Right renal pelvis (tissue), 4 donors: ENCODE measurements around the gene HSH2D. TPM values are rescaled to one million over a fixed set of nuclear protein-coding genes. Genes with fewer than 3 reads are reported as not detected.
"Not testable (repeated sequence)": the region's sequence is repeated elsewhere in the genome, so short reads cannot be mapped to it uniquely, and the experiment has no call there.

Experiments used
- DNase-seq, 4 donors: peaks; one replicate each; pipeline ENCODE4 v3.0.0-alpha.2; 2013; ENCODE audit warnings: low read depth in 4 of 4, low spot score in 3 of 4, missing footprints in 1 of 4
- polyA plus RNA-seq, 4 donors: library from polyadenylated mRNA; unstranded; fragments of 120-200 nt; gene quantifications; one replicate each; pipeline ENCODE4 v1.2.1, GENCODE V29; 2013; ENCODE audit not compliant: insufficient read length in 4 of 4

Gene HSH2D
- polyA plus RNA-seq, 4 donors = 0.30 to 0.95 (median 0.44) TPM

DNA sequence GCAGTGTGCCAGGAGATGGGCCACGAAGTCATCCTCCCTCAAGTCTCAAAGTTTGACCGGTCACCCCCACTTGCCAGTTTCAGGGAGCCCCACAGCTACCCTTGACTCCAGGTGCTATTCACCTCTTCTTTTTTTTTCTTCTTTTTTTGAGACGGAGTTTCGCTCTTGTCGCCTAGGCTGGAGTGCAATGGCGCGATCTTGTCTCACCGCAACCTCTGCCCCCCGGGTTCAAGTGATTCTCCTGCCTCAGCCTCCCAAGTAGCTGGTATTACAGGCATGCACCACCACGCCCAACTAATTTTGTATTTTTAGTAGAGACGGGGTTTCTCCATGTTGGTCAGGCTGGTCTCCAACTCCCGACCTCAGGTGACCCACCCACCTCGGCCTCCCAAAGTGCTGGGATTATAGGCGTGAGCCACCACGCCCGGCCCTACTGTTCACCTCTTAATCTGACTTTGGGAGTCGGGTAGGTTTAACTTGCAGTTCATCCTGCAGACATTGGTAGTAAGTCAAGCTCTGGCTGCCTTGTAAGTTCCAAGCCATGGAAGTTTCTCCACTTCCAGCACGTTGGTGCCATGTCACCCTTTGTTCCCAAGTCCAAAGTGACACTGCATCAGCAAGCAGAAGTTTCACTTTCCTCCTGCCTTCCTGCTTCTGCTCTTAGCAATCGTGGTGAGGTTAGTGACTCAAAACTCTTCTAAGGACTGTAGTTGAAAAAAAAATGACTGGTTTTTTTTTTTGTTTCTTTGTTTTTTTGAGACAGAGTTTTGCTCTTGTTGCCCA, 24.2 kb upstream of the HSH2D start:
- not testable (repeated sequence) for DNase-seq

DNA sequence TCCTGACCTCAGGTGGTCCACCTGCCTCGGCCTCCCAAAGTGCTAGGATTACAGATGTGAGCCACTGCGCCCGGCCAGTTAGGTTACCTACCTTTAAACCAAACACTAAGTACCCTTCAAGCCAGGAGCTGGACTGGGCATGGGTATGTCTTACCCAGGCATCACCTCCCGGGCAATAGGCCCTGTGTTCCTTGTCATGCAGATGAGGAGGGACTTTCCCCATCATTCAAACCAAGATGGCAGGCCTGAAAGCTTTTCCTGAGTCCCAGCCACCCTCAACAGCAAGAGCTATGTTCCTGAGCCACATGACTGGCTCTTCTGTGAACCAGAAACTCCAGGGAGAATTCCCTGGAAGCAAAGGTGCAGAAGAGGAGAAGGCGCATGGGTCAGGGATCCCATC, 22.3 kb upstream of the HSH2D start:
- DNase-seq = no peak

DNA sequence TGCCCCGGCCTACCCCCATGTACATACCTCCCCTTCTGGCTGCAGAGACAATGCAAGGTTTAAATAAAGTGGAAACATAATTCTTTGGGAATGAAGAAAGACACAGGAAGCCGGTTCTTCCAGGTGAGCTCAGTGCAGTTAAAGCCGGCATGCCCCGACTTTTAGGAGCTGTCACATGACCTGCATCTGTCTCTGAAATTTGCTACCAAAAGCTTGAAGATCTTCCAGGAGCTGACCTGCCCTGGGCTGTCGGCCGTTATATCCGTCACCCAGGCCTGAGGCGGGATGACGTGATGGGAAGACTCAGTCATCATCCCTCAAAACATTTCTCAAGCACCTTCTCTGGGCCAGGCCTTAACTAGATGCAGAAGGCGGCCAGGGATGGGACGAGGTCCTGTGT, 21.5 kb upstream of the HSH2D start:
- no peak for DNase-seq

DNA sequence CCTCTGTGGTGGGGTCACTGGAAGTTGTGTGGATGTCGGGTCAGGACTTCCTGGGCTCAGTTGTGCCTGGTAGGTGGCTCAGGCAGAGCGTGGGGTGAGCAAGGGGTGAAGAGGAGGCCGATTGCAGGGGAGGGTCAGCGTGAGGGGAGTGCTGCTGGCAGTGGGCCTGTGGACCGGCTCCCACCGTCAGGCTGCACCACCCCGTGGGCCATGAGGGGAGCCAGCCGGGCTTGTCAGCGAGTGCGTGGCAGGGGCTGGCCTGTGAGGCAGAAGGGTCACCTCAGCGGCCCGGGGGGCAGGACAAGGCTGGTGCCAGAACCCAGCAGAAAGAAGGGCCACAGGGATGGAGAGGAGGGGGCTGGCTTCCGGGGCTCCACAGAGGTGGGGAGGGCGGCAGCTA, 18.5 kb upstream of the HSH2D start:
- DNase-seq = no peak

DNA sequence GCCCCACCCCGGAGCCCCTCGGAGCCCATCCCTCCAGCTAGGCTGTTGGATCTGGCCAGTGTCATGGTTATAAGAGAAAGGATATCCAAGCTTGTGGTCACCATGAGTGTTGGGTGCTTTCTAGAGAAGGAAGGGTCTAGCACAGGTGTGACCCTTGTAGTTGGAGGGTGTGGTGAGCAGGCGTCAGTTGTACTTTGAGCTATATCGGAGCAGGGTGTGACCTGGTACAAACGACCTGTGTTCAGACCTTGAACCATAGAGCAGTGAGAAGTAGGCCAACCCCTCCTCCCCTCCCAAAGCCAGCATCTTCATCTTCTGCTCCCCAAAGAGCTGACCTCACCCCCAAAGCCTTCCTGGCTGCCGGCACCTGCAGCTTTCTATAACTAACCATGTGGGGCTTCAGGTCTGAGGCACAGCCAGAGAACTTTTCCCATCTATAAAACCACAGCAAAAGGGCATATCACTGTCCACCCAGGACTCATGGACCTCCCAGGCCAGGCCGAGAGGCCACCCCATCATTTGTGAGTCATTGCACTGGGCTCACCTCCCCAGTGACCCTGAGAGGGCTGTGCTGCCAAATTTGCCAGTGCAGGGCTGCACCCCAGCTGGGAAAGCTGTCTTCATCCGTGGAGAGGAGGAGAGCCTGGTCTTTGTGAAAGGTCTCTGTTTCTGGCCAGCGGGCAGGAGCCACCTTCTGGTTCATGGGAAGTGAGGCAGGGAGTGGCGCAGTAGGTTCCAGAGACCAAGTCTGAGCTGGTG, 17.6 kb upstream of the HSH2D start:
- DNase-seq = no peak

DNA sequence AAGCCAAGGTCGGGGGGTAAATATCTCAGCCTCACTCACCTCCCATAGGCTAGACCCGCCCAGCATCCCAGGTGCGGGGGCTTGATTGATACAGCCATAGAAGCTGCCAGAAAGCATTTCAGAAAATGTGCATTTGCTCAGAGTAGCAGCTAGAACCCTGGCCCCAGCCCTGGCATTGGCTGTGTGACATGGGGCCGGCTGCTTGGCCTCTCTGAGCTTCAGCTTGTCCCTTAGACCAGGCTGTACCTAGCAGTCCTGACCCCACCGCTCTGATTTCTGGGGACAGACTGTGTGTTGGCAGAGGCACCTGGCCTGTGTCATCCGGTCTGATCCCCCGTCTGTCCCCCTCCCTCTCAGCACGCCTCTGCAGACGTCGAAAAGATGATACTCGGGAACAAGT, 16.4 kb upstream of the HSH2D start:
- DNase-seq = no peak

DNA sequence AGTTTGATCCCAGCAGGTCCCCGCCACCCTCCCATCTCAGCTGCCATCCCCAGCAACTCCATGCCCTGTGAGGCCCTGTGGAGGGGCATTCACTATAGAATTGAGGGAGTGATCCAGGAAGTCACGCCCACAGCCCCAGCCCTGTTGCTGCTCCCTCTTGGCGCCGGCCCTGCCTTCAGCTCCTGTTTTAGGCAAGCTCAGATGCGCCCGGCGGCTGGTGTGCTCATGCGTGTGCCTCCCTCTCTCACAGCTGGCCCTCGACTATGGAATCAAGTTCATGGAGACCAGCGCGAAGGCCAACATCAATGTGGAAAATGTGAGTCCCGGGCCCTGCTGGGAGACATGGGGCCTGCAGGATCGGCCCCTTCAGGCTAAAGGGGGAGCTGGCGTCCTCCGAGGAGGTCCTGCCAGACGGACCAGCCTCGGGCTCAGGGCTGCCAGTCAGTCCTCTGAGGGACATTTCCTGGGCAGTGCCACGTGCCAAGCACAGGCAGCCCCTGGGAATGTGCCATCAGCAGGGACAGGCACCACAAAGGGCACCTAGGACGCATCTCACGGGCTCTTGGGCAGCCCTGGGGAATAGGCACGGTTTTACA, 15.6 kb upstream of the HSH2D start:
- no peak for DNase-seq

DNA sequence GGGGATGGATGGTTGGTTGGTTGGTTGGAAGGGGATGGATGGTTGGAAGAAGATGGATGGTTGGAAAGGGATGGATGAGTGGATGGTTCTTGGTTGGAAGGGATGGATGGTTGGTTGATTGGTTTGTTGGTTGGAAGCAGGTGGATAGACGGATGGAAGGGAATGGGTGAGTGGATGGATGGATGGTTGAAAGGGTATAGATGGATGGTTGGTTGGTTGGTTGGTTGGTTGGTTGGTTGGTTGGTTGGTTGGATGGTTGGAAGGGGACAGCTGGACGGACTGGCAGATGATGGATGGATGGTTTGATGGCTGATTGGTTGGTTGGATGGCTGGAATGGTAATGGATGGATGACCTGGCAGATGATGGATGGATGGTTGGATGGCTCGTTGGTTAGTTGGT, 11.8 kb upstream of the HSH2D start:
- no peak for DNase-seq

DNA sequence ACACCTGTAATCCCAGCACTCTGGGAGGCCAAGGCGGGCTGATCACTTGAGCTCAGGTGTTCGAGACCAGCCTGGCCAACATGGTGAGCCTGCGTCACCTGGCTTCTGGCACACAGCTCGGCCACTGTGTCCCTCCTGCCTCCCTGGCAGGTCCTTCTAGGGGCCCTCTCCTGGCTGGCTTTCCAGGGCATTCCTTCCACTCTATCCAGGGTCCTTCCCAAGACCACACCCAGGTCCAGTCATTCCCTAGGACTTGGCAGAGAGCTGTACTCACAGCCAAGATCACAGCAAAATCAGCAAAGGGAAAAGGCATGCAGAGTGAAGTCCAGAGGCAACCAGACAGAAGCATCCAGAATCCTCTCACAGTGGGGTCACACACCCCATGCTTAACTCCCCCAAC, 9.7 kb upstream of the HSH2D start:
- DNase-seq = no peak

DNA sequence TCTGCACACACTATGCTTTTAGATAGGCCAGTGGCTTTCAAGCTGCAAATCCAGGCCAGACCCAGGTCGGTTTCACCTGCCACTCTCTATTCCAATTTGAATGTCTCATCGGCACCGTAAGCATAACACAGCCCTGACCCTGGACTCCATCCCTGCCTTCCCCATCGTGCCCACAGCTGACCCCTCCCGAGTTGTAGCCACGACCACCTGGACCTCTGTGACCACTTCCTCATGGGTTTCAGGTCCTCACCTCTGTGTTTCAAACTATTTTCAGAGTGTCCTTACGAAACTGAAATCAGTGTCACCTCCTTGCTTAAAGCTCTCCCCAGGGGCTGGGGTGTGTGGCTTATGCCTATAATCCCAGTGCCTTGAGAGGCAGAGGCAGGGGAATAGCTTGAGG, 9.0 kb upstream of the HSH2D start:
- no peak for DNase-seq

DNA sequence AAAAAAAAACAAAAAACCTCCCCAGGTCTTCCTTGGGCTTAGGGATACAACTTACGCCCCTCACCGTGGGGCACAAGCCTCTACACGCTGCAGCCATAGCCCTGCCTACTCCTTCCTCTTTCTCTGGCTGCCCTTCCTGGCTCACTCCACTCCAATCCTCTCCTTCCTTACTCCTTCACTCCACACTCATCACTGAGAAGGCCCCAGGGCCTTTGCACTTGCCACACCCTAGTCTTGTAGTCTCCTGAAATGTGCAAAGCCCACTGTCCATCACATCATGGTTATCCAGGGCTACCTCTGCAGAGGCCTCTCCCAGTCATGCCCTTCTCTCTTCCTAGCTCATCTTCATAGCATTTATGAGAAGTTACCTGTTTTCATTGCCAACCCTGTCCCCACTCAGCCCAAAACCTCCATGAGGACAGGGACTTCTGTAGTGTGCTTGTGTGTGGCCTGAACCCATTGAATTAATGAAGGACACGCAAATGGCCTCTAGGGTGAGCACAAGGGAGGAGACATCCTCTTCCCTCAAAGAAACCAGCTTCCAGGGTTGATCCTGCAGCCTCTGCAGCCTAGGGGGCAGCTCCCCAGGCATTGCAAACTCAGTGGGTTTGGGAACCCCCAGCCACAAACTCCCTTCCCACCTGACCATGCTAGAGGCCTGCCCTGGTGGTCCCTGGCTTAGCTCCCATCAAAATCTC, 7.9 kb upstream of the HSH2D start:
- no peak for DNase-seq

DNA sequence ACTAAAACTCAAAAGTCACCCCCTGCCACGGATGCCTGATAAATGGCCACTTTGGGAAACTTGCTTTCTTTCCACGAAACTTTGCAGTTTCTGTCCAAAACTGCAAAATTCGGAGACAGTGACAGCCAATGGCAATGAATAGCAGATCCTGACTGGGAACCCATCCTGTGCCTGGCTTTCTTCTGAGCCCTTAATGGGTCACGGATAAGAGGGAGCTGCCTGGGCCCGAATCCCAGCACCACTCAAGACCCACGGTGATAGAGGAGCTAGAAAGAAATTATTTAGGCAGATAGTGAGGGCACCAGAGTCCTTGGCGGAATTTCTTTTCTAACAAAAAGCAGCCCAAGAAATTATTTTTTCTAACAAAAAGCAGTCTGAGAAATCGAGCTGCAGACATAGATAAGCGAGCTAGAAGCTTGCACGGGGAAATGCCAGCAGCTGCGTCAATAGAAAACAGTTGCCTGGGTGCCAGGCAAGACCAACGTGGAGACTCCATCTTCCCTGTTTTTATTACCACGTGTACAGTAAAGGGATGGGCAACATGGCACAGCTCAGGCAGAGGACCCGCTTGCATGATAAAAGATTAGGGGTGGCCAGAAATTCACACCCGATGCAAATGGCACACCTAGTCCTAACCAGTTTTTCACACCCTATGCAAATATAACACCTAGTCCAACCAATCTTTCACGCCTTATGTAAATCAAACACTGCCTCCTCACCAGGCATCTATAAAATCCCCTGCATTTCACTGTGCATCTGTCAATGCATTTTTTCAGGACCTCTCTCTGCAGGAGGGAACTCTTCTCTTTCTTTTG, 7.1 kb upstream of the HSH2D start:
- DNase-seq = no peak

DNA sequence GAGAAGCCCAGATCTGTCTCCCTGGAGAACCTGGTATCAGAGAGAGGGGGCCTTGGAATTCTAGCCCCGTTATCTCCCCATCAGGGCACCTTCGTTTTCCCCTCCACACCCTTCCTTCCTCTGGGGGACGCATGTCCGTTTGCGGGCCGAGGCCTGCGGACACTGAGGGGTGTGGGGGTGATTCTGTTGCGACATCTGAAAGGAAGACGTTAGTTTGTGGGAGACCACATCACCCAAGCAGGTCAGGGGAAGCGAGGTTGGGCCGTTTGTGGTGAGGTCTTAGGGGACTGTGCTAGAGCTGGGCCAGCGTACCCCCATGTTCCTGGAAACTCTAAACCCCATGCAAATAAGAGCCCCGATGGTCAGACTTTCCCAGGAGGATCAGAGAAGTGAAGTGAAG, 3.7 kb upstream of the HSH2D start:
- no peak for DNase-seq

DNA sequence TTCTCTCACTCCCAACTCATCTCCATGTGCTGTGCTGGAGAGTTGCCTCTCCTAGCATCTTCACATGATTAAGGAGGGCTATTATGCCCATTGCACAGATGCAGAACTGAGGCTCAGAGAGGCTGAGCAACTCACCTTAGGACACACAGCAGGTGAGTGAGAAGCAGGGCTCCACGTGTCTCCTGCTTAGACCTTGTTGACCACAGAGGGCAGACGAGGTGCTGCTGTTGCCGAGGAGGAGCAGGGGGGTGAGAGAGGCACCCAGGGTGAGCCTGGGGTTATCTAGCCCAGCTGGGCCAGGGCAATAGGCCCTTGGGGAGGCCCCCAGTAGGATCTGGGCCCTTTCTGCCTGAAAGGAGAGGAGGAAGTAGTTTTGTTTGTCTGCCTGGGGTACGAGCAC, 2.4 kb upstream of the HSH2D start:
- DNase-seq = no peak

DNA sequence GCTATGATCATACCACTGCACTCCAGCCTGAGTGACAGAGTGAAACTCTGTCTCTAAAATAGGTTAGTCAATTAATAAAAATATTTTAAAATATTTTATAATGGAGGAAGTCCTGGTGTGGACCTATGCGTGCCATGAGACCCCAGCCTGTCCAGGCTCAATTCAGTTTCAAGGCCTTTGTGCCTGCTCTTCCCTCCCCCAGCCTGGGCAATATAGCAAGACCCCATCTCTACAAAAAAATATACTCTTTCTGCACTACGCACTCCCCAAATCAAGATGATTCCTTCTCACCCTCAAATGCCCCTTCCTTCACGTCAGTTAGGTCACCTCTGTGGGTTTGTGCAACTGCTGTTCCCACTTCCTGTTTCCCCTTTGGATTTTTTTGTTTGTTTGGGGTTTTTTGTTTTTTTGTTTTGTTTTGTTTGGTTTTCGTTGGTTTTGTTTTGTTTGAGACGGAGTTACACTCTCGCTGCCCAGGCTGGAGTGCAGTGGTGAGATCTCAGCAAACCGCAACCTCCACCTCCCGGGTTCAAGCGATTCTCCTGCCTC, 1.4 kb upstream of the HSH2D start:
- DNase-seq = no peak

DNA sequence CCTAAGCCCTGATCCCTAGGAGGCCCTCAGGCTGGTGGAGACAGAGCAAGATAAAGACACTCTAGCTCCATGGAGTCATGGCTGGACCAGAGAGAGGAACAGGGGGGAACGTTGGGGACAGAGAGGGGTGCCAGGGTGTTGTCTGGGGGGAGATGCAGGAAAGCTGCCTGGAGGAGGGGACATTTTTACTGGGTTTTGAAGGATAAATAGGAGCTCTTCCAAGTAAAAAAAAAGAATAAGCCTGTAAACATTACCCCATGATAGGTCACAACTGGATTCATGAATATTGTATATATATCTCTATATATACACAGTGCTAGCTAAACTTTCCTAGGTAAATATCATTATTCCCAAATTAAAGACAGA, 714 bp downstream of the HSH2D start:
- DNase-seq = no peak

DNA sequence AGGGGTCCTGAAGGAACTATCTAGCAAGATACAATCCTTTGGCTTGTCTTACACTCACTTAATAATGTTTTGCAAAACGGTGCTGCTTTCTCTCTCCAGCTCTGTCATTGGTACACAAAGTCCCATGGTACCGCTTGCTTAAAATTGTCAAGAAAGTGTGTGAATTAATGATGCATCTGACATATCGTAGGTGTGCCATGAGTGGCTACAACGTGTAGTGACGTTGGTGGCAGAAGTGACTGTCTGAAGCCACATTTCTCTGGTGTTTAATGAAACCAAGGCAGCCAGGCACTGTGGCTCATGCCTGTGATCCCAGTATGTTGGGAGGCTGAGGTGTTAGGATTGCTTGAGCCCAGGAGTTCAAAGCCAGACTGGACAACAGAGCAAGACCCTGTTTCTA, 2.6 kb downstream of the HSH2D start:
- no peak for DNase-seq

DNA sequence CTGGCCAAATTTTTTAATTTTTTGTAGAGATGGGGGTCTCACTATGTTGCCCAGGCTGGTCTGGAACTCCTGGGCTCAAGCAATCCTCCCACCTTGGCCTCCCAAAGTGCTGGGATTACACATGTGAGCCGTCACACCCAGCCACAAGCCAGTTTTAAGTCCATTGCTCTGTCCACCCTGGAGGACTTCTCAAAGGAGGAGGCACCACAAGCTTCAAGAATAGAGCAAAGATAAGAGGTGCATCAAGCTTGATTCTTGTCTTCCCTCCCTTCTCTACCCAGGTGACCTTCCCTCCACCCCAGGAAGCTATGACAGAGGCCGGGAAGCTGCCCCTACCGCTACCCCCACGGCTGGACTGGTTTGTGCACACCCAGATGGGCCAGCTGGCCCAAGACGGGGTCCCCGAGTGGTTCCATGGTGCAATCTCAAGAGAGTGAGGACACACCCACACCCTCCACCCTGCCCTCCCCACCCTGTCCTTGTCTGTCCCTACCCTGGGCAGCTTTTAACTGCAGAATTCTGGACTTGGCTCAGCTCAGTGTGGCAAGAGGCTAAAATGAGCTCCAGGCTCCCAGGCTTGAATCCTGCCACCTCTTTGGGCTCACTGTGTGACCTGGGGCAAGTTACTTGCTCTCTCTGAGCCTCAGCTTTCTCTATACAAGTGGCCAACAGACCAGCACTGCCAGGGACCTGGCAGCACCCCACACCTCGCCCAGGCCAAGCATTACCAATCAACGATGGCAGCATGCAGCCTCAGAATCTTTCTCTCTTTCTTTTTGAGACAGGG, 5.2 kb downstream of the HSH2D start:
- DNase-seq = no peak

DNA sequence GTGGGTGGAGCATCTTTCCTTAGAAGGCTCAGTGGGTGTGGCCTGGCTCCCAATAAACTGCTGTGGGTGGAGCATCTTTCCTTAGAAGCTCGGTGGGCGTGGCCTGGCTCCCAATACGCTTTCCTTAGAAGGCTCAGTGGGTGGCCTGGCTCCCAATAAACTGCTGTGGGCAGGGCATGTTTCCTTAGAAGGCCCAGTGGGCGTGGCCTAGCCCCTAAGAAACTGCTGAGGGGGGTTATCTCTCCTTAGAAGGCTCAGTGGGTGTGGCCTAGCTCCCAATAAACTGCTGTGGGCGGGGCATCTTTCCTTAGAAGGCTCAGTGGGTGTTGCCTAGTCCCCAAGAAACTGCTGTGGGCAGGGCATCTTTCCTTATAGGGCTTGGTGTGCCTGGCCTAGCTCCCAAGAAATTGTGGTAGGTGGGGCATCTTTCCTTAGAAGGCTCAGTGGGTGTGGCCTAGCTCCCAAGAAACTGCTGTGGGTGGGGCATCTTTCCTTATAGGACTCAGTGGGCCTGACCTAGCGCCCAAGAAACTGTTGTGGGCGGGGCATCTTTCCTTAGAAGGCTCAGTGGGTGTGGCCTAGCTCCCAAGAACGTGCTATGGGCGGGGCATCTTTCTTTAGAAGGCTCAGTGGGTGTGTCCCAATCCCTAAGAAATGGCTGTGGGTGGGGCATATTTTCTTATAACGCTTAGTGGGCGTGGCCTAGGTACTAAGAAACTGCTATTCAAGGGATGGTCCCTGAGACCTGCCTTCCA, 10.3 kb downstream of the HSH2D start:
- DNase-seq = no peak
